HL-60 (cell line): ENCODE measurements around the gene NXNL2.

Source experiments
- CTCF ChIP-seq: IDR thresholded peaks from one replicate; pipeline ENCODE4 v1.5.1; 2011; ENCODE audit warnings: low read length, control low read depth, inconsistent platforms; ENCODE audit not compliant: insufficient read depth
- POLR2AphosphoS5 ChIP-seq: IDR thresholded peaks from 2 replicates; pipeline ENCODE4 v1.6.1; 2012; ENCODE audit warnings: low read depth
- SPI1 ChIP-seq: IDR thresholded peaks from 2 replicates; pipeline ENCODE4 v1.6.1; 2012; ENCODE audit warnings: low read depth, mild to moderate bottlenecking, borderline replicate concordance

GRCh38 chr9:88538311-88539085 is 3.5 kb downstream of the NXNL2 start:
- TF ChIP-seq SPI1 (no peak), POLR2AphosphoS5 (no peak), CTCF (no peak)
